HAP-1 (cell line): ENCODE measurements around the gene PLEKHH1.

Source experiments
- DNase-seq, 2 experiments: peaks; one replicate each; pipeline ENCODE4 v3.0.0-alpha.2; 2016 to 2020; ENCODE audit warnings: low spot score in 2 of 2
- H3K27me3 ChIP-seq: fragments of 250-450 bp; sonication (Bioruptor Pico); 2 replicates; pipeline ENCODE4 v1.5.1; 2020; ENCODE audit warnings: low read depth, mild to moderate bottlenecking, moderate library complexity
- H3K36me3 ChIP-seq: fragments of 250-450 bp; sonication (Bioruptor Pico); replicated peaks from 2 replicates; pipeline ENCODE4 v1.5.1; 2020; ENCODE audit warnings: mild to moderate bottlenecking
- H3K4me1 ChIP-seq: fragments of 250-450 bp; sonication (Bioruptor Pico); 2 replicates; pipeline ENCODE4 v1.5.1; 2020; ENCODE audit warnings: mild to moderate bottlenecking
- H3K4me3 ChIP-seq: fragments of 250-450 bp; sonication (Bioruptor Pico); 2 replicates; pipeline ENCODE4 v1.5.1; 2020; ENCODE audit warnings: mild to moderate bottlenecking, moderate library complexity
- H3K9me3 ChIP-seq: fragments of 250-450 bp; sonication (Bioruptor Pico); 2 replicates; pipeline ENCODE4 v1.5.1; 2020; ENCODE audit warnings: mild to moderate bottlenecking, moderate library complexity
- in situ Hi-C: fragments of 300-500 bp; cut with MboI; formaldehyde crosslinking; loops from 3 replicates; pipeline ENCODE4 v1.14.3; 2020; ENCODE audit warnings: low sequenced_read_pairs, inconsistent platforms, mixed read lengths

PLEKHH1 gene

DNA sequence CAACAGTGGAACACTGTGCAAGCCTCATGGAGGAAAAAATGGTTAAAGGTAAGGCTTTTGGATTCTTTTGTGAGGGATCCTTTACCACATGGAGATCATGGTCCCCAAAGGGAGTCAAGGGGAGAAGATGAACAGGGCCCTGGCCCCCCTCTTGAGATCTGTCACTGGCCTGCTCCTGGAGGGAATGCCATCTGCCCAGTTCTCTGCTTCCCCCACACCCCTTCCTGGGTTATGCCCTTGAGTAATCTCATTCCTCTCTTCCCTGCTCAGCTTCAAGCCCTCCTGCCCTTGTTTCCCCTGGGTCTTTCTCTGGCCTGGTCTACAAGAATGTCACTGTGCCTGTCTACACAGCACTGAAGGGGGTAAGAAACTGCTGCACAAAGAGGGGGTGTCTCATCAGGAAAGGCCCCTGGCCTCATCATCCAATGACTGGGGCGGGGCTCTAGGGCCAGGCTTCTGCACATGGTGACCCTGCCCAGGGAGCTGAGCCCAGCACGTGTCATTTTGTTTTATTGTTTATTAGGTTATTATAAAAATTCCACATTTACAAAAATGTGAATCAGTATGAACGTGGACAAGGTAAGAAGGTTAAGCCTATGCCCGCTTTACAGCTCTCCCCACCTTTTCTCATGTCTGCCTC, 36.7 kb downstream of the PLEKHH1 start:
- no peaks in the 10 kb centered on the region for H3K36me3 ChIP-seq
- in situ Hi-C loops: loop anchor here (10.0 kb wide), 1 partner anchor 145 kb away; no protein-coding TSS in a partner anchor
- H3K27me3 ChIP-seq: no peaks in the 10 kb centered on the region
- no peak for DNase-seq
- peaks cover 13% of the 10 kb centered on the region for H3K4me1 ChIP-seq
- H3K4me3 ChIP-seq: no peak overlapping the region
- no peaks in the 10 kb centered on the region for H3K9me3 ChIP-seq

DNA sequence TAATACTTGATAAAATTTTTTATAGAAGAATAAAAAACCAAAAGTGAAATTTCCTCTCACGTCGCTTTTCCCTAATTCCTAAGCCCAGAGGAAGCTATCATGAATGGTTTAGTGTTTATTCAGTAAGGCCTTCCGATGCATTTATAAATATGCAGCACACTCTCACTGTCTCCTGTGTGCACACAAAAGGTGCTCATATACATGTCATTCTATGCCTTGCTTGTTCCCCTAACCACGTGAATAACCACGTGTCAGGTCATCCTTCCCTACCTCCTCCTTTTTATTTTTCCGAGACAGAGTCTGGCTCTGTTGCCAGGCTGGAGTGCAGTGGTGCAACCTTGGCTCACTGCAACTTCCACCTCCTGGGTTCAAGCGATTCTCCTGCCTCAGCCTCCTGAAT, 37.4 kb downstream of the PLEKHH1 start:
- Histone ChIP-seq H3K36me3 (no peaks in the 10 kb centered on the region), H3K9me3 (no peaks in the 10 kb centered on the region), H3K27me3 (no peaks in the 10 kb centered on the region), H3K4me3 (no peak overlapping the region), H3K4me1 (peaks cover 13% of the 10 kb centered on the region)
- DNase-seq: no peak
- in situ Hi-C loops: loop anchor here (10.0 kb wide), 1 partner anchor 146 kb away; no protein-coding TSS in a partner anchor

DNA sequence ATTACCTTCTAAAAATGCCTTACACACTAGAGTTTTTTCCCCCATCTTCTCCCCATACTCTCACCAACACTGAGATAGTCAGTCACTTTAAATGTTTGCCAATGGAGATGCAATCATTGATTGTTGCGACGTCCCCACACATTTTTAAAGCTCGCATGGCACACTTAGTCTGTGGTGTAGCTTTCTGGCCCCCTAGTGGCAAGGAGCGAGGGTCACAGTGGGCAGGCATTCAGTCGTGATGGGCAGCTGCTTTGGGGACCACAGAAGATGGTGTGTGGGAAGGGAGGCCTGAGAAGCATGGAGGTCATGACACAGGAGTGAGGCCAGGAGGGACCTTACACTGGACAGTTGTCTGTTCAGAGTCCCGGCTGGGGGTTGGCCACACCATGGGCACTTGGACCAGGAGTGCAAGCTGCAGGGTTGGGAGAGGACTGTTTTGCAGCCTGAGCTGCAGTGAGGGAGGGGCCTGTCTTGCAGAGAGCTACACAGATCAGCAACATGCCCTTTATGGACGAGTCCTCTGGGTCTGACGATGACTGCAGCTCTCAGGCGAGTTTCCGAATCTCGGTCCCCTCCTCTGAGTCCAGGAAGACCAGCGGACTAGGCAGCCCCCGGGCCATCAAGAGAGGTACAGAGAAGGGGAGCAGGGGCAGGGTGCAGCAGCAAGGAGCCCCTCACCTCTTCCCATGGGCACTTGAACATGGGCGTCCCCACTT, 38.3 kb downstream of the PLEKHH1 start:
- in situ Hi-C loops: loop anchor here (10.0 kb wide), 1 partner anchor 147 kb away; no protein-coding TSS in a partner anchor
- Histone ChIP-seq H3K36me3 (no peaks in the 10 kb centered on the region), H3K9me3 (no peaks in the 10 kb centered on the region), H3K4me1 (peaks cover 9% of the 10 kb centered on the region), H3K4me3 (no peak overlapping the region), H3K27me3 (no peaks in the 10 kb centered on the region)
- DNase-seq: peak; percentile 44 to 79

DNA sequence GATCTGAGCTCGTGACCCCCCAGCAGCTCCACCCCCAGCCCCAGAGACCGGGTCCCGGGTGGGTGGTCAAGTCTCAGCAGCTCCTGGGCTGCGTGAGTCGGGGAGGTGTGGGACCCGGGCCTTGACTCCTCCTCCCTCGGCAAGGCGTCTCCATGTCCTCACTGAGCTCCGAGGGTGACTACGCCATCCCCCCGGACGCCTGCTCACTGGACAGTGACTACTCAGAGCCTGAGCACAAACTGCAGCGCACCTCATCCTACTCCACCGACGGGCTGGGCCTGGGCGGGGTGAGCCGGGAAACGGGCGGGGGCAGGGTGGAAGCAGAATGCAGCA, 38.9 kb downstream of the PLEKHH1 start:
- H3K9me3 ChIP-seq: no peaks in the 10 kb centered on the region
- no peak for DNase-seq
- H3K27me3 ChIP-seq: no peaks in the 10 kb centered on the region
- in situ Hi-C loops: loop anchor here (10.0 kb wide), 1 partner anchor 147 kb away; no protein-coding TSS in a partner anchor
- H3K4me1 ChIP-seq: peaks cover 4% of the 10 kb centered on the region
- H3K36me3 ChIP-seq: no peaks in the 10 kb centered on the region
- no peak overlapping the region for H3K4me3 ChIP-seq

DNA sequence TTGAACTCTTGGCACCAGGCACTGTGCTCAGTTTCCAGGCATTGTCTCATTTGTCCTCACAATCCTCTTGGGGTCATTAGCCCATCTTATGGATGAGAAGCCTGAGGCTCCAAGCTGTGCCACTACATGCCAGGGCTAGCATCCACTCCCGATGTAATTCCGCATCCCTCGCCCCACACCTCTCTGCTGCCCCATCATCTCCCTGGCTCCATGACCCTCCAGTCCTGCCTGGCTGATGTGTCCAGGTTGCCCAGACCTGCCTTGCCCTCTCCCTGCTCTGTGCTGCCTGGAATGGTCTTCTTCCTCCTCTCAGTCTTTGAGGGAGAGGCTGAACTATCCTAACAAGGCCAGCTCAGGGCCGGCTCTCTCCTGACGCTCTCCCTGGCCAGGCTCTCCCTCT, 39.5 kb downstream of the PLEKHH1 start:
- H3K27me3 ChIP-seq: no peaks in the 10 kb centered on the region
- DNase-seq: no peak
- in situ Hi-C loops: loop anchor here (10.0 kb wide), 1 partner anchor 148 kb away; no protein-coding TSS in a partner anchor

DNA sequence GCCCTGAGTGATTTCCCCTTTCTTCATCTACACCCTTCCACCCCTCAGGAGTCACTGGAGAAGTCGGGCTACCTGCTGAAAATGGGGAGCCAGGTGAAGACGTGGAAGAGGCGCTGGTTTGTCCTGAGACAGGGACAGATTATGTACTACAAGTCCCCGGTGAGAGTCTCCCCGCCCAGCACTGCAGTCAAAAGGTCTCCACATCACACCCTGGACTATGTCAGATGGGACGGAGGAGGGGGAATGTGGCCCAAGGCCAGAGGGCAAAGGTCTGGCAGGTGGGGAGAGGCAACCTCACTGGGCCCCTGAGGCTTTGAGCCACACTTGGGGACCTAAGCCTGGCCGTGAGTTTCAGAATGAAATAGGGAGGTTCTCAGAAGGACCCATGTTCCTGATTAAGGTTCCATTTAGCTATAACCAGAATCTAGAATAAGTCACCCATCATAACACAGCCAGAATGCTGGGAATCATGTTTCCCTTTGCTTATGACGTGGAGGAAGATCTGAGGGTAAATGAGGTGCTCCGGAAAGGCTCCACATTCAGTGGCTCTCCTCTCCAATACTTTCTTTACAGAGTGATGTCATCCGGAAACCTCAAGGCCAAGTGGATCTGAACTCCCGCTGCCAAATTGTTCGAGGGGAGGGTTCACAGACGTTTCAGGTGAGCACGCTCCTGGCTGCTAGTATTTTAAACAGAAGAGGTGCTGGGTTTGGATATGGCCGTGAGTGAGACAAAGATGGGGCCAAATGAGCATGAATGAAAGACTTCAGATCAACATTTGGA, 40.3 kb downstream of the PLEKHH1 start:
- in situ Hi-C loops: loop anchor here (10.0 kb wide), 1 partner anchor 149 kb away; no protein-coding TSS in a partner anchor
- Histone ChIP-seq H3K27me3 (no peaks in the 10 kb centered on the region), H3K36me3 (no peaks in the 10 kb centered on the region; the same call in 1 of the 2 replicates), H3K4me3 (no peak overlapping the region), H3K4me1 (no peaks in the 10 kb centered on the region), H3K9me3 (no peaks in the 10 kb centered on the region)
- DNase-seq: no peak

More for the DNA sequence above, 39.5 kb downstream of the PLEKHH1 start:
- no peaks in the 10 kb centered on the region for H3K9me3 ChIP-seq
- H3K4me1 ChIP-seq: no peaks in the 10 kb centered on the region
- H3K4me3 ChIP-seq: no peak overlapping the region
- H3K36me3 ChIP-seq: no peaks in the 10 kb centered on the region

DNA sequence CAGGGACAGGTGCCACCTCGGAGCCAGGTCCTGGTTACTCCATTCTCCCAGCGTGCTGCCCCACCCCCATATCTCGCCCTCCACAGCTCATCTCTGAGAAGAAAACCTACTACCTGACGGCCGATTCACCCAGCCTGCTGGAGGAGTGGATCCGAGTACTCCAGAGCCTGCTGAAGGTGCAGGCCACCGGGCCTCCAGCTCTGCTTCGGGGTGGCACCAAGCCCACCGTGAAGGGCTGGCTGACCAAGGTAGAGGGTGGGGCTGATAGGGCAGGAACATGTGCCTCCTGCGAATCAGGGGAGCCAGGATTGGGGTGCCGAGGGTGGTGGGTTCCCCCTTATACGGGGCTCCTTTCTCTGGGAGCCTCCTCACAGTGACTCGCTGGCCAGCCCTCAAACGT, 41.1 kb downstream of the PLEKHH1 start:
- DNase-seq: no peak
- in situ Hi-C loops: loop anchor here (10.0 kb wide), 1 partner anchor 149 kb away; no protein-coding TSS in a partner anchor
- H3K9me3 ChIP-seq: no peaks in the 10 kb centered on the region
- no peaks in the 10 kb centered on the region; the same call in 1 of the 2 replicates for H3K36me3 ChIP-seq
- H3K4me3 ChIP-seq: no peak overlapping the region
- no peaks in the 10 kb centered on the region for H3K27me3 ChIP-seq
- H3K4me1 ChIP-seq: no peaks in the 10 kb centered on the region

DNA sequence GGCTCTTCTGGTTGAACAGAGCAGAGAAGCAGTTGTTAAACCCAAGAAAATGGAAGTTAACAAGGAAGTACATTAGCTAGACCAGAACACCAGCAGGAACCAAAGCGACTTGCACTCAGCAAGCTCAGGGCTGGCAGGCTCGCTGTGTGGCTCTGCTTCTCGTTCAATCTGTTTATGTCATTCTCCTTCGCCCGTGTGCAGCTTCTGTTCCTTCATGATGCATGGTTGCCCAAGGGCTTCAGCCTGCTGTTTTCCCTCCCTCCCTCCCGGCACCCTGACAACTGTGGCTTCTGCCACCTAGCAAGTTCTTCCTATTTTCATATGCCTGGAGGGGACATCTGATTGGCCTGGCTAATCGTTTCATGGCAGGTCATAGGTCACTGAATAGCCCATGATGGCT, 41.7 kb downstream of the PLEKHH1 start:
- H3K9me3 ChIP-seq: no peaks in the 10 kb centered on the region
- DNase-seq: no peak
- H3K36me3 ChIP-seq: no peaks in the 10 kb centered on the region; the same call in 1 of the 2 replicates
- H3K4me1 ChIP-seq: no peaks in the 10 kb centered on the region
- H3K27me3 ChIP-seq: no peaks in the 10 kb centered on the region
- in situ Hi-C loops: loop anchor here (10.0 kb wide), 1 partner anchor 150 kb away; no protein-coding TSS in a partner anchor
- no peak overlapping the region for H3K4me3 ChIP-seq

DNA sequence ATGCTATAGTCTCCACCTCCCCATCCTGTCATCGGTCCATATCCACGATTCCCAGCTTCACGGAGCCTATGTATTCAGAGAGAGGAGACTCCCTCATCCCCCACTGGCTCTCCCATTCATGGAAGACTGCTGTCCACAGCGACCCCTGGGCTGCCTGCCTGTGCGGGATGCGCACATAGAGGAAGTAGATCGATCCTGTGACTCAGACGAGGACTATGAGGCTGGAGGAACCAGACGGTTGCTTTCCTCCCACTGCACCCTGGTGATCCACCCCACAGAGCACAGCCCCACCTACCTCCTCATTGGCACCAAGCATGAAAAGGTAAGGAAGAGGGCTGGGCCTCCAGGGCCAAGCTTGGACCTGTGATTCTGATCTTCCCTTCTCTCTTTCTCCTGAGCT, 42.6 kb downstream of the PLEKHH1 start:
- in situ Hi-C loops: loop anchor here (10.0 kb wide), 1 partner anchor 151 kb away; no protein-coding TSS in a partner anchor
- H3K27me3 ChIP-seq: no peaks in the 10 kb centered on the region
- no peaks in the 10 kb centered on the region; the same call in 1 of the 2 replicates for H3K36me3 ChIP-seq
- no peaks in the 10 kb centered on the region for H3K4me1 ChIP-seq
- no peaks in the 10 kb centered on the region for H3K9me3 ChIP-seq
- no peak overlapping the region for H3K4me3 ChIP-seq
- no peak for DNase-seq

DNA sequence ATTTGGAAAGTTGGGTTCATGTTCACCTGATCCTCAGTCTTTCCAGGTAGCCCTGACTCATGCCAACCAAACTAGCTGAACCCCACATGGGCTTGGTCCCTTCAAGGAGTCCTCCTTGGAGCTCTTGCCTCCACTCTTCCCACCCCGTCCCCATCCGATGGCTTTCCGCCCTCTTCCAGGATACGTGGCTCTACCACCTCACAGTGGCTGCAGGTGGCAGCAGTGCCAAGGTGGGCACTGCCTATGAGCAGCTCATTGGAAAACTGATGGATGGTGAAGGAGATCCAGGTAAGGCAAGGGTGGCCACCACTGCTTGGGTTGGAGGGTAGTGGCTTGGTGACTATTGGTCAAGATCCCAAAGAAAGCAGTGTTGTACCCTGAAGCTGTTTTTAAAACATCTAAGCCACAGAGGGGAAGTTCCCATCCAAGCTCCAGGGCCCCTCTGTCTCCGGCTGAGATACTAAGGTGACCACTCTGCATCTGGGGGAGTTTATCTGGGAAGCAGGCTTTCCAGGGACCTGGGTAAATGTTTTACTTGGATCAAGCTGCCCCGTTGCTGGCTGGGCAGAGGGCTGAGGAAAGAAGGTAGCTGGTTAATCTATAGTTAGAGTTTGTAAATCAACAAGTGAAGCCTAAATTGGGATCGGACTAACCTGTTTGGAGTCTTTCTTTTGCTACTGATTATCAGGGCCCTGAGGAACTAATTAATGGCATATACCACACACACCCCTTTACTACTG, 43.3 kb downstream of the PLEKHH1 start:
- no peak for DNase-seq
- Histone ChIP-seq H3K4me1 (no peaks in the 10 kb centered on the region), H3K27me3 (no peaks in the 10 kb centered on the region), H3K36me3 (no peaks in the 10 kb centered on the region; the same call in 1 of the 2 replicates), H3K4me3 (no peak overlapping the region), H3K9me3 (no peaks in the 10 kb centered on the region)
- in situ Hi-C loops: loop anchor here (10.0 kb wide), 1 partner anchor 152 kb away; no protein-coding TSS in a partner anchor

DNA sequence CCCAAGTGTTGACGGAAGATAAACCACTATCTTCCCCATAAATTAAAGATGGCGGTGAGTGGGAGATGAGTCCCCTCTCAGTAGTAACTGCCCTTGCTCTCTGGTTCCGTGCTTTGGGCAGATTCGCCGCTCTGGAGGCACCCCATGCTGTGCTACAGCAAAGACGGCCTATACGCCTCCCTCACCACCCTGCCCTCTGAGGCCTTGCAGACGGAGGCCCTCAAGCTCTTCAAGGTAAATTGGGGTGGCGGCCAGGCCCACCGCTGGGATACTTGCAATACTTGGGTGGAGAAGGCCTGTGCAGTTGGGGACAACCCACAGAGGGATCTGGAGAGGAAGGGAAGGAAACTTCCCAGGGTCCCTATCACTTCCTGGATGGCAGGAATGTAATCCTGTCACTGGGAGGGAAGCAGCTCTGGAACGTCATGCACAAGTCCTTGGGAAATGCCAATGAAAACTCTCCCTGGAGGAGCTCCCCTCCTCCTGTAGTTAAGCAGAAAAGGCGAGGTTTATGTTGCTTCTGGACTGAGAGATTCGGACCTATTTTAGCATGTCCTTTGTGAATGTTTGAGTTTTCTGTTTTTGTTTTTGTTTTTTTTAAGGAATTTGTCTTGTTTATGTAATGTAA, 44.2 kb downstream of the PLEKHH1 start:
- DNase-seq: no peak
- Histone ChIP-seq H3K9me3 (no peaks in the 10 kb centered on the region), H3K36me3 (no peaks in the 10 kb centered on the region; the same call in 1 of the 2 replicates), H3K27me3 (no peaks in the 10 kb centered on the region), H3K4me3 (no peak overlapping the region), H3K4me1 (no peaks in the 10 kb centered on the region)
- in situ Hi-C loops: loop anchor here (10.0 kb wide), 1 partner anchor 152 kb away; no protein-coding TSS in a partner anchor

DNA sequence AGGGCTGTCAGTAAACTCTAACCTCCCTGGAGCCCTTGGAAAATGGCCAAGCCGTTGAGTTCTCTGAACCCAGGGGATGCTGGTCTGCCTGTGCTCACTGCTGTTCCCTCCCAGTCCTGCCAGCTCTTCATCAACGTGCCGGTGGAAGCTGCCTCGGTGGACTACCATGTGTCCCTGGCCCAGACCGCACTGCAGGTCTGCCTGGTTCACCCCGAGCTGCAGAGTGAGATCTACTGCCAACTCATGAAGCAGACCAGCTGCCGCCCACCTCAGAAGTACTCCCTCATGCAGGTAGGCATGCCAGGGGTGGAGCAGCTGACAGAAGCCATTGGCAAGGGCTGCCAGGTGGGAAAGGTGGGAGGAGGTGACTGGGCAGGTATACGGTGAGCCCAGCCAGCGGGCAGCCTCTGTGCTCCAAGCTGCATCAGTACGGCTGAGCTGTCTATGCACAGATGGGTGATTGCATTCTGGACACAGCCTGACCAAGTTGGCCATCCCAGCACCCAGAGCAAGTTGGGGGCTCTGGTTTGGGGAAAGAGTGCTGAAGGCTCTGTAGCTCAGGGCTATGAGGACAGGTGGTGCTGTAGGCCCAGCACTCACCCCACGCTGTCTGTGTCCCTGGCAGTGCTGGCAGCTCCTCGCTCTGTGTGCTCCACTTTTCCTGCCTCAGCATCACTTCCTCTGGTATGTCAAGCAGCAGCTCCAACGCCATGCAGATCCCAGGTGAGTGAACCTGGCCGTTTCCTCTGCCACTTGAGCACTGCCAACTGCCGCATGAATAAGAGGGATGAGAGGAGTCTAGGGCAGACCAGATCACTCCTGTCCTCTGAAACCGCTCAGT, 45.0 kb downstream of the PLEKHH1 start:
- no peaks in the 10 kb centered on the region for H3K27me3 ChIP-seq
- DNase-seq: no peak
- in situ Hi-C loops: loop anchor here (10.0 kb wide), 1 partner anchor 153 kb away; no protein-coding TSS in a partner anchor
- H3K9me3 ChIP-seq: no peaks in the 10 kb centered on the region
- H3K4me3 ChIP-seq: no peak overlapping the region
- no peaks in the 10 kb centered on the region for H3K4me1 ChIP-seq
- no peaks in the 10 kb centered on the region; the same call in 1 of the 2 replicates for H3K36me3 ChIP-seq
